ENCODE results near the gene SH3RF1.

GRCh38 chr4:169164669-169165415 is 105.9 kb downstream of the SH3RF1 start:
- TF ChIP-seq POLR2AphosphoS5 (IDR thresholded peaks at IDR 0.05) (no peak), EP300 (IDR thresholded peaks at IDR 0.05) (no peak), POLR2A (IDR thresholded peaks at IDR 0.05; ENCODE audit: low read depth) (no peak)
- TF ChIP-seq, protein P1, sequence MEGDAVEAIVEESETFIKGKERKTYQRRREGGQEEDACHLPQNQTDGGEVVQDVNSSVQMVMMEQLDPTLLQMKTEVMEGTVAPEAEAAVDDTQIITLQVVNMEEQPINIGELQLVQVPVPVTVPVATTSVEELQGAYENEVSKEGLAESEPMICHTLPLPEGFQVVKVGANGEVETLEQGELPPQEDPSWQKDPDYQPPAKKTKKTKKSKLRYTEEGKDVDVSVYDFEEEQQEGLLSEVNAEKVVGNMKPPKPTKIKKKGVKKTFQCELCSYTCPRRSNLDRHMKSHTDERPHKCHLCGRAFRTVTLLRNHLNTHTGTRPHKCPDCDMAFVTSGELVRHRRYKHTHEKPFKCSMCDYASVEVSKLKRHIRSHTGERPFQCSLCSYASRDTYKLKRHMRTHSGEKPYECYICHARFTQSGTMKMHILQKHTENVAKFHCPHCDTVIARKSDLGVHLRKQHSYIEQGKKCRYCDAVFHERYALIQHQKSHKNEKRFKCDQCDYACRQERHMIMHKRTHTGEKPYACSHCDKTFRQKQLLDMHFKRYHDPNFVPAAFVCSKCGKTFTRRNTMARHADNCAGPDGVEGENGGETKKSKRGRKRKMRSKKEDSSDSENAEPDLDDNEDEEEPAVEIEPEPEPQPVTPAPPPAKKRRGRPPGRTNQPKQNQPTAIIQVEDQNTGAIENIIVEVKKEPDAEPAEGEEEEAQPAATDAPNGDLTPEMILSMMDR (IDR thresholded peaks at IDR 0.05) = no peak

Data from esophagus muscularis mucosa (tissue), 4 donors.